SK-N-SH treated with all-trans-retinoic acid at 6 μM for 48 hours (cell line): ENCODE measurements around the gene RPLP2.
A peak's percentile ranks its signal among the peaks of the same experiment; 100 is the strongest.

Experiments
- ATAC-seq: fragments of 200-7000 bp; cut with Tn5 transposase; 3 replicates; pipeline ENCODE4 v1.9.1; 2020; ENCODE audit warnings: mild to moderate bottlenecking, moderate library complexity
- BACH2 ChIP-seq: fragments of 250-450 bp; sonication (Bioruptor Pico); IDR thresholded peaks from 2 replicates; pipeline ENCODE4 v1.9.0; 2021; ENCODE audit warnings: mild to moderate bottlenecking, borderline replicate concordance
- CREB5 ChIP-seq: fragments of 250-450 bp; sonication (Bioruptor Pico); IDR thresholded peaks from 2 replicates; pipeline ENCODE4 v1.5.1; 2020; ENCODE audit warnings: low read depth, mild to moderate bottlenecking, moderate library complexity
- ESRRG ChIP-seq: fragments of 250-450 bp; sonication (Bioruptor Pico); IDR thresholded peaks from 2 replicates; pipeline ENCODE4 v1.6.1; 2021; ENCODE audit warnings: mild to moderate bottlenecking
- GLIS3 ChIP-seq: fragments of 250-450 bp; sonication (Bioruptor Pico); IDR thresholded peaks from 2 replicates; pipeline ENCODE4 v1.5.0; 2020; ENCODE audit warnings: mild to moderate bottlenecking, moderate library complexity
- ISL1 ChIP-seq: fragments of 250-450 bp; sonication (Bioruptor Pico); IDR thresholded peaks from 2 replicates; pipeline ENCODE4 v2.1.2; 2022; ENCODE audit warnings: mild to moderate bottlenecking, moderate library complexity
- OSR1 ChIP-seq: fragments of 250-450 bp; sonication (Bioruptor Pico); IDR thresholded peaks from 2 replicates; pipeline ENCODE4 v1.8.0; 2022; ENCODE audit warnings: moderate library complexity, mild to moderate bottlenecking, inconsistent platforms
- PPARA ChIP-seq: fragments of 250-450 bp; sonication (Bioruptor Pico); IDR thresholded peaks from 2 replicates; pipeline ENCODE4 v1.5.0; 2020; ENCODE audit warnings: mild to moderate bottlenecking, borderline replicate concordance
- RARB ChIP-seq: fragments of 250-450 bp; sonication (Bioruptor Pico); IDR thresholded peaks from 2 replicates; pipeline ENCODE4 v1.8.0; 2021; ENCODE audit warnings: mild to moderate bottlenecking, moderate library complexity
- SNAI2 ChIP-seq: fragments of 250-450 bp; sonication (Bioruptor Pico); IDR thresholded peaks from 2 replicates; pipeline ENCODE4 v1.5.0; 2020; ENCODE audit warnings: mild to moderate bottlenecking, moderate library complexity
- TOX ChIP-seq: fragments of 250-450 bp; sonication (Bioruptor Pico); IDR thresholded peaks from 2 replicates; pipeline ENCODE4 v1.8.0; 2021; ENCODE audit warnings: mild to moderate bottlenecking, moderate library complexity, borderline replicate concordance
- TSHZ2 ChIP-seq: fragments of 250-450 bp; sonication (Bioruptor Pico); IDR thresholded peaks from 2 replicates; pipeline ENCODE4 v1.5.0; 2020; ENCODE audit warnings: mild to moderate bottlenecking, moderate library complexity
- ZC3H10 ChIP-seq: fragments of 250-450 bp; sonication (Bioruptor Pico); IDR thresholded peaks from 2 replicates; pipeline ENCODE4 v1.5.1; 2021; ENCODE audit warnings: mild to moderate bottlenecking, moderate library complexity
- ZFP3 ChIP-seq: fragments of 250-450 bp; sonication (Bioruptor Pico); IDR thresholded peaks from 2 replicates; pipeline ENCODE4 v1.5.0; 2020; ENCODE audit warnings: mild to moderate bottlenecking, moderate library complexity
- ZFP30 ChIP-seq: fragments of 450-650 bp; formaldehyde crosslinking; IDR thresholded peaks from 2 replicates; pipeline ENCODE4 v1.5.0; 2022; ENCODE audit warnings: mild to moderate bottlenecking, moderate library complexity
- ZNF565 ChIP-seq: fragments of 450-650 bp; formaldehyde crosslinking; conservative IDR thresholded peaks from 2 replicates; pipeline ENCODE4 v1.5.0; 2020; ENCODE audit warnings: low read depth, mild to moderate bottlenecking, moderate library complexity
- ZNF70 ChIP-seq: fragments of 450-650 bp; formaldehyde crosslinking; IDR thresholded peaks from 2 replicates; pipeline ENCODE4 v1.5.0; 2020; ENCODE audit warnings: mild to moderate bottlenecking, moderate library complexity
- ZNF8 ChIP-seq: fragments of 450-650 bp; formaldehyde crosslinking; IDR thresholded peaks from 2 replicates; pipeline ENCODE4 v1.5.0; 2020; ENCODE audit warnings: mild to moderate bottlenecking, moderate library complexity
- TF ChIP-seq, protein P1 (sequence below): fragments of 250-450 bp; sonication (Bioruptor Pico); IDR thresholded peaks from 2 replicates; pipeline ENCODE4 v1.8.0; 2020; ENCODE audit warnings: mild to moderate bottlenecking, moderate library complexity, borderline replicate concordance
- TF ChIP-seq, protein P2 (sequence below): fragments of 250-450 bp; sonication (Bioruptor Pico); IDR thresholded peaks from 2 replicates; pipeline ENCODE4 v1.5.1; 2021; ENCODE audit warnings: mild to moderate bottlenecking, moderate library complexity
- TF ChIP-seq, protein P3 (sequence below): fragments of 250-450 bp; sonication (Bioruptor Pico); IDR thresholded peaks from 2 replicates; pipeline ENCODE4 v1.8.0; 2021; ENCODE audit warnings: low read depth, mild to moderate bottlenecking, moderate library complexity, borderline replicate concordance

RPLP2 gene

GRCh38 chr11:858762-859339 lies 49.1 kb downstream of the RPLP2 start:
- TF ChIP-seq, protein P1, sequence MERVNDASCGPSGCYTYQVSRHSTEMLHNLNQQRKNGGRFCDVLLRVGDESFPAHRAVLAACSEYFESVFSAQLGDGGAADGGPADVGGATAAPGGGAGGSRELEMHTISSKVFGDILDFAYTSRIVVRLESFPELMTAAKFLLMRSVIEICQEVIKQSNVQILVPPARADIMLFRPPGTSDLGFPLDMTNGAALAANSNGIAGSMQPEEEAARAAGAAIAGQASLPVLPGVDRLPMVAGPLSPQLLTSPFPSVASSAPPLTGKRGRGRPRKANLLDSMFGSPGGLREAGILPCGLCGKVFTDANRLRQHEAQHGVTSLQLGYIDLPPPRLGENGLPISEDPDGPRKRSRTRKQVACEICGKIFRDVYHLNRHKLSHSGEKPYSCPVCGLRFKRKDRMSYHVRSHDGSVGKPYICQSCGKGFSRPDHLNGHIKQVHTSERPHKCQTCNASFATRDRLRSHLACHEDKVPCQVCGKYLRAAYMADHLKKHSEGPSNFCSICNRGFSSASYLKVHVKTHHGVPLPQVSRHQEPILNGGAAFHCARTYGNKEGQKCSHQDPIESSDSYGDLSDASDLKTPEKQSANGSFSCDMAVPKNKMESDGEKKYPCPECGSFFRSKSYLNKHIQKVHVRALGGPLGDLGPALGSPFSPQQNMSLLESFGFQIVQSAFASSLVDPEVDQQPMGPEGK (CRISPR knock-in tag), result no peak
- TF ChIP-seq ZNF565 (CRISPR knock-in tag) (no peak), ZC3H10 (CRISPR knock-in tag) (no peak), OSR1 (no peak), ZFP3 (no peak), SNAI2 (CRISPR knock-in tag) (no peak), ISL1 (no peak), ZNF70 (CRISPR knock-in tag) (no peak), PPARA (CRISPR knock-in tag) (no peak), CREB5 (CRISPR knock-in tag) (no peak), ZFP30 (no peak), TOX (CRISPR knock-in tag) (no peak), ZNF8 (no peak), ESRRG (no peak), GLIS3 (CRISPR knock-in tag) (no peak), BACH2 (CRISPR knock-in tag) (no peak)
- TF ChIP-seq, protein P2, sequence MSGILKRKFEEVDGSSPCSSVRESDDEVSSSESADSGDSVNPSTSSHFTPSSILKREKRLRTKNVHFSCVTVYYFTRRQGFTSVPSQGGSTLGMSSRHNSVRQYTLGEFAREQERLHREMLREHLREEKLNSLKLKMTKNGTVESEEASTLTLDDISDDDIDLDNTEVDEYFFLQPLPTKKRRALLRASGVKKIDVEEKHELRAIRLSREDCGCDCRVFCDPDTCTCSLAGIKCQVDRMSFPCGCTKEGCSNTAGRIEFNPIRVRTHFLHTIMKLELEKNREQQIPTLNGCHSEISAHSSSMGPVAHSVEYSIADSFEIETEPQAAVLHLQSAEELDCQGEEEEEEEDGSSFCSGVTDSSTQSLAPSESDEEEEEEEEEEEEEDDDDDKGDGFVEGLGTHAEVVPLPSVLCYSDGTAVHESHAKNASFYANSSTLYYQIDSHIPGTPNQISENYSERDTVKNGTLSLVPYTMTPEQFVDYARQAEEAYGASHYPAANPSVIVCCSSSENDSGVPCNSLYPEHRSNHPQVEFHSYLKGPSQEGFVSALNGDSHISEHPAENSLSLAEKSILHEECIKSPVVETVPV, result no peak
- TF ChIP-seq, protein P3, sequence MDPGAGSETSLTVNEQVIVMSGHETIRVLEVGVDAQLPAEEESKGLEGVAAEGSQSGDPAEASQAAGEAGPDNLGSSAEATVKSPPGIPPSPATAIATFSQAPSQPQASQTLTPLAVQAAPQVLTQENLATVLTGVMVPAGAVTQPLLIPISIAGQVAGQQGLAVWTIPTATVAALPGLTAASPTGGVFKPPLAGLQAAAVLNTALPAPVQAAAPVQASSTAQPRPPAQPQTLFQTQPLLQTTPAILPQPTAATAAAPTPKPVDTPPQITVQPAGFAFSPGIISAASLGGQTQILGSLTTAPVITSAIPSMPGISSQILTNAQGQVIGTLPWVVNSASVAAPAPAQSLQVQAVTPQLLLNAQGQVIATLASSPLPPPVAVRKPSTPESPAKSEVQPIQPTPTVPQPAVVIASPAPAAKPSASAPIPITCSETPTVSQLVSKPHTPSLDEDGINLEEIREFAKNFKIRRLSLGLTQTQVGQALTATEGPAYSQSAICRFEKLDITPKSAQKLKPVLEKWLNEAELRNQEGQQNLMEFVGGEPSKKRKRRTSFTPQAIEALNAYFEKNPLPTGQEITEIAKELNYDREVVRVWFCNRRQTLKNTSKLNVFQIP (CRISPR knock-in tag), result no peak
- ATAC-seq, result no peak

GRCh38 chr11:859394-860131 lies 49.8 kb downstream of the RPLP2 start:
- ATAC-seq, result peak; percentile 83
- TF ChIP-seq, protein P2, result no peak
- TF ChIP-seq CREB5 (CRISPR knock-in tag) (no peak), GLIS3 (CRISPR knock-in tag) (no peak), RARB (CRISPR knock-in tag) (no peak), PPARA (CRISPR knock-in tag) (no peak), ZNF565 (CRISPR knock-in tag) (no peak), TOX (CRISPR knock-in tag) (no peak), TSHZ2 (CRISPR knock-in tag) (no peak), ZNF70 (CRISPR knock-in tag) (no peak)
- TF ChIP-seq, protein P1 (CRISPR knock-in tag), result no peak
- TF ChIP-seq, protein P3 (CRISPR knock-in tag), result no peak
